GM19372 (cell line): Measurements from ENCODE around the gene GP5.

Experiments used
- ATAC-seq: cut with Tn5 transposase; IDR thresholded peaks from one replicate; pipeline ENCODE4 v1.9.1; 2021; ENCODE audit warnings: mild to moderate bottlenecking, low read depth, moderate library complexity; ENCODE audit not compliant: unreplicated experiment

GP5 gene, protein sequence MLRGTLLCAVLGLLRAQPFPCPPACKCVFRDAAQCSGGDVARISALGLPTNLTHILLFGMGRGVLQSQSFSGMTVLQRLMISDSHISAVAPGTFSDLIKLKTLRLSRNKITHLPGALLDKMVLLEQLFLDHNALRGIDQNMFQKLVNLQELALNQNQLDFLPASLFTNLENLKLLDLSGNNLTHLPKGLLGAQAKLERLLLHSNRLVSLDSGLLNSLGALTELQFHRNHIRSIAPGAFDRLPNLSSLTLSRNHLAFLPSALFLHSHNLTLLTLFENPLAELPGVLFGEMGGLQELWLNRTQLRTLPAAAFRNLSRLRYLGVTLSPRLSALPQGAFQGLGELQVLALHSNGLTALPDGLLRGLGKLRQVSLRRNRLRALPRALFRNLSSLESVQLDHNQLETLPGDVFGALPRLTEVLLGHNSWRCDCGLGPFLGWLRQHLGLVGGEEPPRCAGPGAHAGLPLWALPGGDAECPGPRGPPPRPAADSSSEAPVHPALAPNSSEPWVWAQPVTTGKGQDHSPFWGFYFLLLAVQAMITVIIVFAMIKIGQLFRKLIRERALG

DNA sequence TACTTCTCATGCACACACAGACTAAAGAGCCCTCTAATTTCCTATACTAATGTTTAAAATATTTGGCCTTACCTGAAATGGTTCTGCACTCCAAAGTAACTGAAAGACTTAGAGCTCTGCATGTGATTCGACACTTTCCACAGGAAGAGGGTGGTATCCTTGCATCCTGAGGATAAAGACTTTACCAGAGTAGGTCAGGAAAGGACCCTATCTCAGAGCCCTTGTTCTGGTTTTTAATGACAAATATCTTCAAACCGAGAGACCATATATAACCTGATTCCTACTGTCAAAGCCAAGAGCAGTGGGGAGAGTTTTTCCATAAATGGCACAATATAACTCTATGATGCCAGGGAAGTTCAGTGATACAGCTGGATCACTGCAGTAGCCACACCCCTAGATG, at the start of gene GP5:
Gene GP5, minus strand, starts transcription at position 101 of the 400 bp plus-strand sequence. CDS start 984 bp downstream, outside the sequence.
- no peak for ATAC-seq

DNA sequence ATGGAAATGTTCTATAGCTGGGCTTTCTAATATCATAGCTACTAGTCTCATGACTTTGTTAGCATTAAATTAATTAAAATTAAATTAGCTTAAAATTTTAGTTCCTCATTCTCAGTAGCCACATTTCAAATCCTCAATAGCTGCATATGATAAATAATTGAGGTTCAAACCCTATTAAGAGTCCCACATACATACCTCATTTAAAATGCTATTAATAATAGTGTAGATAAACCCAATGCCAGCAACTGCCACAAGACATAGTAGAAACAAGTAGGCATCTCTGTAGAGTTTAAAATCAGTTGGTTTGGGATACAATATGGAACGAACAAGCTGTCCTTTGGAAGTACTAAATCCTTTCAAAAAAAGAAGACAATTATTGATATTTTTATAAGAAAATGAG, 48.6 kb upstream of the GP5 start:
- ATAC-seq: no peak

GRCh38 chr3:194447161-194447560, 48.1 kb upstream of the GP5 start:
- no peak for ATAC-seq

GRCh38 chr3:194446754-194447153, 47.7 kb upstream of the GP5 start:
- ATAC-seq: no peak

- ATAC-seq: no peak
Observed at GRCh38 chr3:194446172-194446571, 47.1 kb upstream of the GP5 start.

- ATAC-seq: no peak
Observed at GRCh38 chr3:194443901-194444300, 44.8 kb upstream of the GP5 start.

GRCh38 chr3:194440756-194441155, 41.7 kb upstream of the GP5 start:
- ATAC-seq: no peak

GRCh38 chr3:194439881-194440550, 41.0 kb upstream of the GP5 start:
- ATAC-seq: no peak

GRCh38 chr3:194434503-194434902, 35.4 kb upstream of the GP5 start:
- ATAC-seq: no peak

DNA sequence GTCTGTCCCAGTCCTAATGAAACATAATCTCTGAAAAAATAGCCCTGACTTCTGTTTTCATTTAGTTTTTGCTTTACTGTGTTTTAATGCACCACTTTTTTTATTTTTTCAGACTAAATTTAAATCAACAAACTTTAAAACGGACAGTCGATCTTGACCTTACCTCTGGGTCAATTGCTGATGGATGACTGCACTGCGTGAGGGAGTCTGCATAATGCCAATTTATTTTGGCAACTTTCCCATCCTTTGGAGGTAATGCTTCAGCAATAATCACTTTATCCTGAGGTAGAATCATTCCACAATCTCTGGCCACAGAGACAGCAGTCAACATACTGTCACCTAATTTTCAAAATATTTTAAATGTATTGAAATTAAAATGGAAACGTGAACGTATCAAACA, 32.5 kb upstream of the GP5 start:
- no peak for ATAC-seq

- no peak for ATAC-seq
Observed at GRCh38 chr3:194425399-194425798, 26.3 kb upstream of the GP5 start.

- ATAC-seq: no peak
Observed at GRCh38 chr3:194424953-194425352, 25.9 kb upstream of the GP5 start.

DNA sequence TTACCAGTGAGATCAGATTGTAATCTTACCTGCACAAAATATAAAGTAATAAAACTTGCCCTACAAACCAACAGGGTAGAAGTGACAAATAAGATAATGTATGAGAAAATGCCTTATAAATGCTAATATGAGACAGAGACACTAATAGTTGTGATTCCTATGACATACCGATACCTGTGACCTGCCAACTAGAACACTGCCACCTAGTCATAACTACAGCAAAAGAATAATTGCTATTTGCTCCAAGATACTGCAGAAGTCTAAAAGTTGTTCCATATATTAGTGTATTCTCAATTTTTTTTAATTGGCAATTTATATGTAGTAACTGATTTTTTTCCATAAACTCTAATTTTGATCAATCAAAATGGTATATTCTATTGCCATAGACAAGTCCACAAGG, 25.3 kb upstream of the GP5 start:
- no peak for ATAC-seq

GRCh38 chr3:194423317-194423716, 24.3 kb upstream of the GP5 start:
- ATAC-seq: no peak

GRCh38 chr3:194422188-194422587, 23.1 kb upstream of the GP5 start:
- no peak for ATAC-seq

GRCh38 chr3:194418671-194419070, 19.6 kb upstream of the GP5 start:
- no peak for ATAC-seq

- ATAC-seq: no peak
Observed at GRCh38 chr3:194407423-194407822, 8.4 kb upstream of the GP5 start.

- ATAC-seq: no peak
Observed at GRCh38 chr3:194405766-194406165, 6.7 kb upstream of the GP5 start.

DNA sequence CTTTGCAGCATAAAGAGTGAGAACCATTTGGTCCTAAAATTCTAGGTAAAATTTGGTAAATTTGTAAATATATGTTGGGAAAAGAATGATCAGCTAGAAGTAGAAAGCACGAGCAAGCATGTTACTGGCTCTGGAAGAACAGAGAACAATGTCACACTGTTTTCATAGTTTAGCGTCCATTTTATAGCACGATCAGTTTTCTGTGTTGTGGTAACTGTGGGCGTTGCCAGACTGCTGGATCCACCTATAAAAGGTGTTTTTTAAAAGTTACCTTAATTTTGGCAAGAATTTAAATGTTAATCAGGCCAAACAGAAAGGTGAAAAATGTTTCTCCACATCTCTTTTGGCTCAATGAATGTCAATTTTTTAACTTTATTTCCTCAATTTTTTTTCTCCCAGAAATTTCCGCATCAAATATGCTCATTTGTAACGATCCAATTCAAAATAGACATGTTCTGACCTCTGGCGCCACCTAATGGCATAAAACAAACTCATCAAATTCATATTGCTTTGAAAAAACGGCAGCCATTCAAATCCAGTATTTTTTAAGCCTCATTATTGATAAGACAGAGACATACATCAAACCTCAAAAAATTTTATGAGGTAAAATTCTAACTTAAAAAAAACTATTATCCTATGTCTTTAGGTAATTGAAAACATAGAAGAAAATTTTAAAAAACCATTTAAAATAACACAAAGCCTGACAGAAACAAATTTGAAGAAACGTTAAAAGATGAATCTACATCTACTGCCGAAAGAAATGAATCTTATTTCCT, 5.5 kb upstream of the GP5 start:
- ATAC-seq: no peak

GRCh38 chr3:194401868-194402329, 2.8 kb upstream of the GP5 start:
- no peak for ATAC-seq

- ATAC-seq: no peak
Observed at GRCh38 chr3:194401346-194401745, 2.3 kb upstream of the GP5 start.
